Activated naive CD4-positive, alpha-beta T cell treated with anti-CD3 and anti-CD28 coated beads, Interleukin-2, amount 50 U/mL, for 16 hours (primary cell): Measurements from ENCODE around the gene CCL25.

Source experiments
- DNase-seq: peaks from one replicate; pipeline ENCODE4 v3.0.0-alpha.2; 2020

CCL25 gene

GRCh38 chr19:8046569-8047165, 5.9 kb upstream of the CCL25 start:
- no peak for DNase-seq

DNA sequence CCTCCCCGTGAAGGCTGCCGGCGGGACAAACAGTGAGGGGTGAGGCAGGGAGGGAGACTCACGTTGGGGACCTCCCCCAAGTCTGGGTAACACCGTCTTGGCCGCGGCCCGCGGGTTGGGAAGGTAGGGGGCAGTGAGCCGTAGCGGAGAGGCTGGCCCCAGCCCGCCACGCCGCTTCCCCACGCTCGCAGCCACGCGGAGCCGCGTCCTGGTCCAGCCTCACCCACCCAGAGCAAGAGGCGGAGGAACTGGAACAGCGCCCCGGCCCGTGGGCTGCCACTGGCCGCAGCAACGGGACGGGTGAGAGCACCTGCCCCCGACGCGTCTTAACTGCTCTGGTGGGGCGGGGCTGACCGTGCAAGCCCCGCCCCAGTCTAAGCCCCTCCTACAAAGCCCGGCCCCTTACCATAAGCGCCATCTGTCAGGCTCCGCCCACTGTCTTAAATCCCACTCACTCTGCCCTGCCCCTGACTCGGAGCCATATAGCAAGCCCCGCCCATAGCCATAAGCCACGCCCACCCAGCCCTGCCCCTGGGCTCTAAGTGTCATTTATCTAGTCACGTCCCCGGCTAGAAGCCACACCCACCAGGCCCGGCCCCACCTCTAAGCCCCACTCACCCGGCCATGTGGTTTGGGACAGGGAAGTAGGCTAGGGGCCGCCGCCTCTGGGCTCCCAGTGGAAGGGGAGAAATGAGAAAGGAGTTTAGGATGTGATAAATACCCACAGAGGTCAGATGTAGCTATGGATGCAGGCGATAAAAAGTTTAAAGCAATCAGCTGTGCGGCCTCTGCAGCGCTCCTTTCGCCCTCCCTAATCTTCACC, 2.1 kb upstream of the CCL25 start:
- peak; percentile 91 for DNase-seq

DNA sequence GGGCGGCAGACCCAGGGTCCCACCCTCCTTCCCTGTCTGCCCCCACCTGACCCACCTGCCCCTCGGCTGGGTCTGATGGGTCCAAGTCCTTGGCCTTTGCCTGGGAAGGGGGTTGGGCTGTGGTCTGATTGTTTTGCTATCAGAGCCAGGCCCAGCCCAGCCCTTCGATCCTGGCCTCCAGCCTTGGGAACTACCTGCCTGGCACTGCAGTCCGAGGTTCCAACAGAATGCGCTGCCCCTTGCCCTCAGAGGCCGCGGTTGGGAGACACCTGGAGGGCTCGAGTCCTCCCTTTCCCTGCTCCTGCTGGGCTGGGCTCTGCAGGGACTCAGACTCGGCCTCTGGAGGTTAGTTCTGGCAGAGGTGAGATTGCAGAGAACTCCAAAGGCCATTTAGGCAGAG, 1.6 kb downstream of the CCL25 start:
- DNase-seq, result no peak

- no peak for DNase-seq
Measured at GRCh38 chr19:8056533-8056932, 4.0 kb downstream of the CCL25 start.

DNA sequence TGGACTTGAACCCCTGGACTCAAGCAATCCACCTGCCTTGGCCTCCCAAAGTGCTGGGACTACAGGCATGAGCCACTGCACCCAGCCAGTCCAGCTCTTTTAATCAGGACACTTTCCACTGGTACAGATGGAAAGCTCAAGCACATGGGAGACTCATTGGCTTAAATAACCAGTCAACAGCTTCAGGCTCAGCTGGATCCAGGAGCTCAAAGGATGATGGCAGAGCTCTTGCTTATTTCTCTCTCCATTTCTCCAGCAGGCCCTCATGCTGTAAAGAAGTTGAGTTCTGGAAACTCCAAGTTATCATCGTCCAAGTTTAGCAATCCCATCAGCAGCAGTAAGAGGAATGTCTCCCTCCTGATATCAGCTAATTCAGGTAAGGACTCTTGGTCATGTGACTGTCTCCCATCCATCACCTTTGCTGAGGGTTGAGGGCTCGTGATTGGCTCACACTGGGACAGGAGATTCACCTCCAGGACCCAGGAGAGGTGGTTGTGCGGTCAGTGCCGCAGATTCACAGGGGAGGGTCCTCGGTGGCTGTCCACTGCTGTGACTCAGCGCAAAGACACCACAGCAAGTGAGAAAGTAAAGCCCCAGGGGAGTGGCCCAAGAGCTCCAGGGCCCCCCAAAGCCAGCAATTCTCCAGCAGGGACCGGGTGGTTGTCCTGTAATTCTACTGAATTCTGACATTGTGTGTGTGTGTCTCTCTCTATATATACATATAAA, 5.1 kb downstream of the CCL25 start:
- DNase-seq, result no peak

DNA sequence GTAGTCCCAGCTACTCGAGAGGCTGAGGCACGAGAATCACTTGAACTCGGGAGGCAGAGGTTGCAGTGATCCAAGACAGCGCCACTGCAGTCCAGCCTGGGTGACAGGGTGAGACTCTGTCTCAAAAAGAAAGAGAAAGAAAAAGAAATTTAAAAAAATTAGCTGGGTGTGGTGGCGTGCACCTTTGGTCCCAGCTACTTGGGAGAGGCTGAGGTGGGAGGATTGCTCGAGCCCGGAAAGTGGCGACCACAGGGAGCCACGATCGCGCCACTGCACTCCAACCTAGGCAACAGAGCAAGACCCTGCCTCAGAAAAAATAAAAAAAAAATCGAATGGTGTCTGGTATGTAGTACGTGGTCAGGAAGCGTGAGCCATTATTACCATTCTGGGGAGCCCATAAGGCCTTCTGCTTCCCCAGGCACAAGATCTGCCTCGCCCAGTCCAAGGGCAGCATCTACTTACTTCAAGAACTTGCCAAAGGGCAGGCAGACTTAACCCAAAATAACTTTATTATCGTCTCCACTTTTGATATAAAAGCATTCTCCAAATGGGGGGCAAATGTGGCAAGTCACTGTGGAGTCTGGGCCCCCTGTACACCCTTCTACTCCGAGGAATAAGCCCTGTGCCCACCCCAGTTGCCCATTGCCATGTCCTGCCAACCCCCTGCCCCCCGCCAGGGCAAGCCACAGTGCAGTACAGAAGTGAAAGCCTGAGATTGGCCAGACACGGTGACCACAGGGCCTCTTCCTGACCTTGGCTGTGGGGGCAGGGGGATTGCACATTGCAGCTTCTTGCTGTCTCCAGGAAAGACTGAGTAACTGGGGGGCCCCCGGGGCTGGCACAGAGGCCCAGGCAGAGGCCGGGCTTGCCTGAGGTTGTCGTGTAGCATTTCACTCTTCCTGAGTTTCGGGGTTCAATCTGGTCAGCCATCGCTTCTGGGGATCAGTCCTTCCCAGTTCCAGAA, 12.6 kb downstream of the CCL25 start:
- no peak for DNase-seq

DNA sequence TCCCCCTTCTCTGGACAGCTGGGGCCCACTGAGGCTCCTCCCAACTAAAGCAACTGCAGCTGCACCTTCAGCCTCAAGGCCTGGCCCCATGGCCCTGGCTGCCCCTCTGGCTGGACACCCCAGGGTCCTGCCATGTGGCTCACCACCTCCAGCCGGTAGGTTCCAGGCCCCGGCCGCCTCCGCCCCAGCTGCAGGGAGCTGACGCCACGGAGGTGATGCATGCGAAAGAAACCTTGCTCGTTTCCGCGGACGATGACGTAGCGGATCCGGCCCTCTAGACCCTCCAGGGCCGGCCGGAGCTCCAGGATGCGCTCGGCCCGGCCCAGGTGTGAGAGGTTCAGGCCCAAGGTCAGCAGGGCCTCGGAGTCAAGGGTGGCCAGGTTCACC, 13.3 kb downstream of the CCL25 start:
- DNase-seq, result no peak

DNA sequence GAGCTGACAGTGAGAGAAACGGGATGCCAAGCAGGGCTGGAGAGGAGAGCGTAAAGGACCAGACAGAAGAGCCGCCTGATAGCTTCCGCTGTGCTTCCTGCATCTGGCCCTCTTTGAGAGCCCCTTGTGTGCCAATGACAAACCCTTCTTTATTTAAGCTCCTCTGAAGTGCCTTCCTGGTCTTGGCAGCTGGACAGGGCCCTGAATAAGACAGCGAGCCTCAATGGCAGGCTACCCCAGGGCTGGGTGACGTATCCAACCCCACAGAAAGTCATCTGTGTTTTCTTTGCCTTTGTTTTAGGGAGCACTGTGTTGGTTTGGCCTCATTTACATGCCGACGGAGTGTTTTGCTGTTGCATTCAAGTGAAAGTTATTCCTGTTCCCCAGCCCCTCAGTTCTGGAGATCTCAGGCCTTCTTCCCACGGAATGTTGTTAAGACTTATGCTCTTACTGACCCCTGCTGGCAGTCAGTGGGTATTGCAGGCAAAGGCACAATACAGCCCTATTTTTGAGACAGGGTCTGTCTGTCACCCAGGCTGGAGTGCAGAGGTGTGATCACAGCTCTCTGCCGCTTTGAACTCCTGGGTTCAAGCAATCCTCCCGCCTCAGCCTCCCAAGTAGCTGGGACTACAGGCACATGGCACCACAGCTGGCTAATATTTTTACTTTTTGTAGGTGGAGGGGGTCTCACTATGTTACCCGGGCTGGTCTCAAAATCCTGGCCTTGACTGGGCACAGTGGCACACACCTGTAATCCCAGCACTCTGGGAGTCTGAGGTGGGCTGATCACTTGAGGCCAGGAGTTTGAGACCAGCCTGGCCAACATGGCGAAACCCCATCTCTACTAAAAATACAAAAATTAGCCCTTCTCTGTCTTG, 16.8 kb downstream of the CCL25 start:
- DNase-seq, result no peak

- no peak for DNase-seq
Measured at GRCh38 chr19:8071912-8072311, 19.4 kb downstream of the CCL25 start.

DNA sequence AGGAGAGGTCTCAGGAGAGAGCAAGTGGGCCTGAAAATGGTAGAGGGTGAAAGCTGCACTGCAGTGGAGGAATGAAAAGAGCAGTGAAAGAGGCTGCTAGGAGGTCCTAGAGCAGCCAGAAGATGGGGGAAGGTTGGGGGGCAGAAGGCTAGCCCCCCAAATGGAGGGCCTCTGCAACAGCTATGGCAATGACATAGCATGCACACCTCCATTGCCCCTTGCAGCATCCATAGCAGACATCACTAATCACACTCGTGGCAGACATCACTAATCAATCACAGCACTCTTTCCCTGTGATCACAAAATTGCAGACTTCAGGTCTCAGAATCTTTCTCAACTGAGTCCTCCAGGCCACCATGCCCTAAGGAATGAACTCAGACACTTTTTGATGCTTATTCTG, 21.9 kb downstream of the CCL25 start:
- DNase-seq, result no peak

DNA sequence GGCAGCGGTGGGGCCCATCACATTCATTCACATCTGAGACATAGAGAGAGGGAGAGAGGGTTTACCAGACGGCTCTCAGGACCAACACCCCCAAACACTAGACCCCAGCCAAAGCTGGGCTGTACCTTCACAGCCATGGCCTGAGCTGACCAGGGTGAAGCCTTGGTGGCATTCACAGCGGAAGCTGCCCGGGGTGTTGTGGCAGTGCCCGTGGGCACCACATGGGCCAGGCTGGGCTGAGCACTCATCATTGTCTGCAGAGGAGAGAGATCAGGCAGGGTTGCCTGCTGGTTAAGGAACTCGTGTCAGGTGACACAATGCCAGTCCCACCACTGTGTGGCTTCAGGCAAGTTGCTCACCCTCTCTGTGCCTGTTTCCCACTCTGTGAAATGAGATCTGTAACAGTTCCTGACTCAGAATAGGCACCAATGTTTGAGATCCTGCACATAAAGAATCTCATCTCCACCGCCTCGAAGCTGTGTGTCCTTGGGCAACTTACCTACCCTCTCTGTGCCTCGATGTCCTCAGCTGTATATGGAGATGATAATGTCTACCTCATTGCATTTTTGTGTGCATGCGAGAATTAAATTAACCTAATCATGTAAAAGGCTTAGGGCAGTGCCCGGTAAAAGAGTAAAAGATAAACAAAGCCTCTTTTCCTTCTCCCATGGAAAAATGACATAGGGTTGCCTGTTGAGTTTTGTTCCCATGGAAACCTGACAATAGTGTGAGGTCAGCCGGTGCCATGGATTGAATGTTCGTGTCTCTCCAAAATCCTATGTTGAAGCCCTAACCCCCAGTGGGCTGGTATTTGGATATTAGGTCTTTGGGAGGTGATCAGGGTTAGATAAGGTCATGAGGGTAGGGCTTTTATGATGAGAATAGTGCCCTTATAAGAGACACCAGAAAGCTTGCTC, 22.9 kb downstream of the CCL25 start:
- DNase-seq, result no peak

DNA sequence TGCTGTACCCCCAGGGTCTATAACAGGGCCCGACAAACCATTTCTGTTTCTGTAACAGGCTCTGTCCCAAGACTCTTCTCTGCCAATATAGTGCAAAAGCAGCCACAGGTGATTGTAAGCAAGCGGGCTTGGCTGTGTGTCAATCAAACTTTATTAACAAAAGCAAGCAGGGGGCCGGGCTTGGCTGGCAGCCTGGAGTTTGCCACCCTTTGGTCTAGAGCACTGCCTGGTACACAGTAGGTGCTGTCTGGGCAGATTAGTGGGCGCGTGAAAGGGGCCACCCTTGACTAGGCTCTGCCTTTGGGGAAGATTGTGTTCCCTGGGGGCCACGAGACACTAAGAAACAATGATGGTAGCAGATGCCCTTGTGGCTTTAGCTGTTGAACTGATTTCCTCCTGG, 27.4 kb downstream of the CCL25 start:
- no peak for DNase-seq

DNA sequence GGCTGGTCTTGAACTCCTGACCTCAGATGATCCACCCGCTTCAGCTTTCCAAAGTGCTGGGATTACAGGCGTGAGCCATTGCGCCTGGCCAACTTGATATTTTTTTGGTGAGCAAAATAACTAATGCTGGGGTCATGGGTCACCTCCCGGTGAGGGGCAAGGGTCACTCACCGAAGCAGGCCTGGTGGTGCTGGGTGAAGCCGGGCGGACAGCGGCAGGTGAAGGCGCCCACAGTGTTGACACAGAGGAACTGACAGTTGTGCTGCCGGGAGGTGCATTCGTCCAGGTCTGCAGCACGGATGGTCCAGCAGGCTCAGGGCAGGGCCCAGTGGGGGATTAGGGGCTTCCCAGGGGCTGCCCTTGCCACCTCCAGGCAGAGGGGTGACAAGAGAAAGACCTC, 28.3 kb downstream of the CCL25 start:
- DNase-seq, result no peak

- DNase-seq, result no peak
Measured at GRCh38 chr19:8081569-8082550, 29.3 kb downstream of the CCL25 start.

- no peak for DNase-seq
Measured at GRCh38 chr19:8083141-8083540, 30.6 kb downstream of the CCL25 start.

- DNase-seq, result no peak
Measured at GRCh38 chr19:8084152-8084551, 31.6 kb downstream of the CCL25 start.

DNA sequence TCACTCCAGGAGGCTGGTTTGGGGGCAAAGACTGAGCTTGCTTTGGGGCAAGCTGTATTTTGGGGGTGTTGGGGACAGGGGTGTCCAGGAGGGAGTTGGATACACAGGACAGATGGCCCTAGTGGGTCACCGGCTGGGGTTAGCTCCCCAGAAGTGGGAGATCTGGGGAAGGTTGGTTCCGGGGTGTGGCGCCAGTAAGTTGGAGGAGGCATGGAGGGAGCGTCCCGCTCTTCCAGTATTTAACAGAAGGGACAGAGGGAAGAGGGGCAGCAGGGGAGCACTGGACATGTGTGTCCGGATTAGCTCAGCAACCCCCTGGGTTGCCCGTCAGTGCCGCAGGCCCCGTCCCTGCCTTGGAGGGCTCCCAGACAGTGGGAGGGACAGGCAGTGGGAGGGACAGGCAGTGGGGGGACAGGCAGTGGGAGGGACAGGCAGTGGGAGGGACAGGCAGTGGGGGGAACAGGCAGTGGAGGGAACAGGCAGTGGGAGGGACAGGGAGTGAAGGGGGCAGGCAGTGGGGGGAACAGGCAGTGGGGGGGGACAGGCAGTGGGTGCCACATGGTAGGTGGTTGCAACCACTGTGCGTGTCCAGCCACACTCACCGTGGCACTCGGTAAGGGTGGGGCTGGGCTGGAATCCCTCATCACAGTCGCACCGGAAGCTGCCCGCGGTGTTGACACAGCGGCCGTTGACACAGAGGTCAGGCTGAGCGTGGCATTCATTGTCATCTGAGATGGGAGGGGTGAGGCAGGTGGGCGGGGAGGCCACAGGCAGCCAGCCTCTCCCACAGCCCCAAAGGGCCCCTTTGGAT, 33.2 kb downstream of the CCL25 start:
- no peak for DNase-seq

DNA sequence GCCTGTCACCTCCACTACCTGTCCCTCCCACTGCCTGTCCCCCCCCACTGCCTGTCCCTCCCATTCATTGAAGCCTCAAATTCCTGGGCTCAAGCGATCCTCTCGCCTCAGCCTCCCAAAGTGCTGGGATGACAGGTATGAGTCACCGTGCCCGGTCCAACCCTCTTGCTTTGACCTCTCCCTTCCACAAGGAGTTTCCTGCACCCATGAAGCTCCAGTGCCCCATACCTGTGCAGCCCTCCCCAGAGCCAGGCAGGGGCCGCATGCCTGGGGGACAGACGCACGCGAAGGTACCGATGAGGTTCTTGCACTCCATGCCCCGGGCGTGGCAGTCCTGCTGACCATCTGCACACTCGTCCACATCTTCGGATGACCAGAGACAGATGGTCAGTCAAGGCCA, 34.3 kb downstream of the CCL25 start:
- DNase-seq, result no peak

- DNase-seq, result no peak
Measured at GRCh38 chr19:8087876-8088275, 35.3 kb downstream of the CCL25 start.
